ENCODE measurements around the gene SLC52A1.
A peak's percentile ranks its signal among the peaks of the same experiment; 100 is the strongest.
"Not testable (repeated sequence)": the region's sequence is repeated elsewhere in the genome, so short reads cannot be mapped to it uniquely, and the experiment has no call there.

The SLC52A1 gene

GRCh38 chr17:5035315-5035714 is at the start of gene SLC52A1:
Gene SLC52A1, minus strand, starts transcription at chr17:5035426. Its CDS starts 820 bp downstream, at chr17:5034606.
- no peak for DNase-seq

GRCh38 chr17:5080591-5080990 is 45.4 kb upstream of the SLC52A1 start:
- no peak for DNase-seq

DNA sequence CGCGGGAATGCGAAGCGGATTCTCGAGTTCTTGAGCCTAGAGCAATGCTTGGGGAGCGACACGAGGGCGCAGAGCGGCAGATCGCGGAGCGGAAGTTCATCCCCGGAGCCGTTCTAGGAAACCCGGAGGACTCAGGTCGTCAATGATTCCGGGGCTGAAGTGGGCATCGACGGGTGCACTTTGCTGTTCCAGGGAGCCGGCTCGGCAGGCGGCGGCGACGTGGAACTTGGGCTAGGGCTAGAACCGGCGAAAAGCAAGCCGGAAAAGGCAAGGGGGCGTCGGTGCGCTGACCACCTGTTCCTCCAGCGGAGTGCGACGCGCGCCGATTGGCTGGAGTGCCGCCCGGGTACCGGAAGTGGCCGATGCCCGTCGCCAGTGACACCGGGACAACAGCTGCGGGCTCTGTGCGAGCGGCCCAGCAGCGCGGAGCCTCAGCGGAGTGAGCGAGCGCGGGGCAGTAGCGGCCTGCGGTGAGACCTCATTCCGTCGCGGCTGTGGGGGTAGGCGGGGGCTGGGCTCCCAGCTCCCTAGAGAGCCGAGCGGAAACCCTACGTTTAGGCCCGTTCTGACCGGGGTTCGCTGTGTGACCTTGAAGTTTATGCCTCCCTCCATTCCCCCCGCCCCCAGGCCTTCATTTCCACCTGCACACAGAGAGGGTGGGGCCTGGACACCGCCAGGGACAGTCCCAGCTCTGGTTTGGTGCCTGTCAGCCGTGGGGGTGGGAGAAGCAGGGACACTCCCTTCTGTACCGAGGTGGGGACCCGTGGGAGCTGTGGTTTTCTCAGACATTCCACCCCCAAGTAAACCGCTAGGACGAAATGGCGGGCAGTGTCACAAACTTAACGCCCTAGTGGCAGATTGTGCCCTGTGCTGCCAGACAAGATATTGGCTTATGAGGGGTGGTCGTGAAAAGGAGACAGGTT is 43.1 kb upstream of the SLC52A1 start, which contains the start of gene ZFP3:
Gene ZFP3, plus strand, starts transcription at position 362 of the 923 bp plus-strand sequence. CDS start 13,038 bp downstream, outside the sequence.
- peak; percentile 78 for DNase-seq

DNA sequence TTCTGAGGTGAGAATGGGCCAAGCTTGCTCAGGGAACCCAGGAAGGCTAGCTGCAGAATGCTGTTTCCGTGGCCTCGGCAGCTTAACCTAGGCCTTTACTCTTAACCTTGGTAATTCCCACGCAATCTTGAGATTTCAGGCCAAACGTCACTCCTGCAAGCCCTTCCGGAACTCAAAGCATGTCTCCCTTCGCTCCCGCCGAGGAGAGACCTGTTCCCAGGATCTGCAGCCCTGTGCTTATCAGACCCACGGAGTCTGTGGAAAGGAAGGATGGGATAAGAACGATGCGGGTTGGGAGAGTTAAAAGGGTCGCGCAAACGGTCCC is 42.5 kb upstream of the SLC52A1 start:
- DNase-seq, result no peak

GRCh38 chr17:5077275-5077674 is 42.0 kb upstream of the SLC52A1 start:
- not testable (repeated sequence) for DNase-seq

DNA sequence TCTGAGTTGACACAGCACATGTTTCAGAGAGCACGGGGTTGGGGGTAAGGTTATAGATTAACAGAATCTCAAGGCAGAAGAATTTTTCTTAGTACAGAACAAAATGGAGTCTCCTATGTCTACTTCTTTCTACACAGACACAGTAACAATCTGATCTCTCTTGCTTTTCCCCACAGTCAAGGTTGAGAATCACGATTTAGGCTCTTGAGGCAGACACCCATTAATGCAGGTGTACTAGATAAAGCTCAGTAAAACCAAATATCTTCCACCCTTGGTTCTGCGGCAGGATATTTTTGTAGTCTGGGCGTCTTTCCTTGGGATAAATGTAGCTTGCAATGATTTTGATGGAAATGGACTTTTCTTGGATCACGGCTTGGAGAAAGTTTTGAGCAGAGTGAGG is 40.2 kb upstream of the SLC52A1 start:
- not testable (repeated sequence) for DNase-seq

- DNase-seq, result no peak
Measured at GRCh38 chr17:5069724-5070123, 34.5 kb upstream of the SLC52A1 start.

DNA sequence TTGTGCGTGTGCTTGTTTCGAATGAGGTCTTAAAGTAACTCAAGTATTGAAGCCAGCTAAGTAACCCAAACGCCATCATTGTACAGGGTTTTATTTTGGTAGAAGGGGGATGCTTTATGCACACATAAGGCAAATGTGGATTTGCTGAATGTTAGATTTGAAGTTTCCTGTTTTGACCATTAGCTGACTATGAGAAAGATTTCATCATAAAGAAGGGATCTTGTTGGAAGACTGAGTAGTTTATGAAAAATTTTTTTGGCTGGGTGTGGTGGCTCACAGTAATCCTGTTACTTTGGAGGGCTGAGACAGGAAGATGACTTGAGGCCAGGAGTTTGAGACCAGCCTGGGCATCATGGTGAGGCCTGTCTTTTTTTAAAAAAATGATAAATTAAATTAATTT is 33.0 kb upstream of the SLC52A1 start:
- DNase-seq, result no peak

DNA sequence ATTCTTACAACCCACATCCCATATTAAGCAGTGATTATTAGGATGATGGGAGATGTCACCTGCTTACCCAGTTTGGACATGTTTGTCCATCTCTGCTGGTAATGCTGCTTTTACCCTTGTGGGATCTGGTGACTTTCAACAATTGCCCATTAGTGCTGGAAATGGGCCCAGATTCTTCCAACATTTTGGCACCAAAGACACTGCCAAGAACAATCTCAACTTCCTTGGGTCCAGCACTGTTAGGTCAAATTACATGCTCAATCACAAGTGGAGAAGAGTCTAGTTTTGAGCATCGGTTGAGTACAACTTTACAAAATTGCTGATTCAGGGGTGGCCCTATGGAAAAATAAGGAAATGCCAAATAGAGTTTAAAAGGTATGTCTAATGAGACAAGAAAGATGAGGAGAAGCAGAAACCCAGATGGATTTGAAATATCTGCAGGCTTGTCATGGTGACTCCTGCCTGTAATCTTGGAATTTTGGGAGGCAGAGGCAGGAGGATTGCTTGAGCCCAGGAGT is 30.1 kb upstream of the SLC52A1 start:
- DNase-seq, result no peak

DNA sequence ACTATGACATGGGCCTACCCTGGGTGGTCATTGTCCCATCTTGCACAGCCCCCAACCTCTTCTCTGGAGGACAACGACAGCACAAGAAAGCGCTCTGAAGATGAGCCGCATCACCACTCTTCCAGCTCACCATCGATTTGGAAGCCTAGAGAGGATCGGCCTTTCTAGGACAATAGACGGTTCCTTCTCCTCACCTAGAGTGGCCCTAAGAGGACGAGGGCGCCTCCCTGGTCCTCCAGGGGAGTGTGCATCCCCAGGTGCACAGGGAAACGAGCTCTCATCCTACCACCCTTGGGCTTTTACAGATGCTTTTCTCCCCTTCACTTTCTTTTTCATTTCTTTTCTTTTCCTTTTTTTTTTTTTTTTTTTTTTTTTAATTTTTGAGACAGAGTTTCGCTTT is 20.3 kb upstream of the SLC52A1 start:
- no peak for DNase-seq

DNA sequence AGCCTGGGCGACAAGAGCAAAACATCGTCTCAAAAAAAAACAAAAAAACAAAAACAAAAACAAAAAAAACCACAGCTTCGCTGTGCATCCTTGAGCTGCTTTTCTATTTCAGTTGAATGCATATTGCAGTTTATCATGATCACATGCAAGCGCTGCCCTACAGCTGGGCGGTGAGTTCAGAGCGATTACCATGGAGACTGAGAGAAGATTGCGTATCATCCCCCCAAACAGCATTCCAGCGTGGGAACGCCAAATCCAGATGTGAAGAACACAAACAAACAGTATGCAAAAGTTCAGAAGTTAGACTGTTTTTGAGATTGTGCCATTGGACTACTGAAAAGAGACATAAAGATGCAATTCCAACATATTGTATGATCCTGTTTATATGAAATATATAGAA is 15.1 kb upstream of the SLC52A1 start:
- DNase-seq, result no peak

GRCh38 chr17:5049314-5049841 is 14.2 kb upstream of the SLC52A1 start:
- peak; percentile 68 for DNase-seq

- DNase-seq, result no peak
Measured at GRCh38 chr17:5047446-5047845, 12.2 kb upstream of the SLC52A1 start.

DNA sequence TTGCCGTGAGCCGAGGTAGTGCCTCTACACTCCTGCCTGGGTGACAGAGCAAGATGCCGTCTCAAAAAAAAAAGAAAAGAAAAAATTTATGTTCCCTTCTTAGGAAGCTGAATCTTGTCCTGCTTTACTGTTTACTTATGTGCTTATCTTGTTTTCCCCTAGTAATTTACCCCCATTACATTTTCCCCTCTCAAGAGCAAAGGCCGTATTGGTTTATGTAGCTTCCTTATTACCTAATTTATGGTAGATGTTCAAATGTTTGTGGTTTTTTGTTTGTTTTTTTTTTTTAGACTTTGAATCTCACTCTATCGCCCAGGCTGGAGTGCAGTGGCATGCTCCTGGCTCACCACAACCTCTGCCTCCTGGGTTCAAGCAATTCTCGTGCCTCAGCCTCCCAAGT is 10.3 kb upstream of the SLC52A1 start:
- DNase-seq, result no peak

GRCh38 chr17:5044630-5045029 is 9.4 kb upstream of the SLC52A1 start:
- no peak for DNase-seq

- DNase-seq, result no peak
Measured at GRCh38 chr17:5043524-5043923, 8.3 kb upstream of the SLC52A1 start.

GRCh38 chr17:5042157-5043022 is 7.2 kb upstream of the SLC52A1 start:
- DNase-seq, result peak; percentile 38

DNA sequence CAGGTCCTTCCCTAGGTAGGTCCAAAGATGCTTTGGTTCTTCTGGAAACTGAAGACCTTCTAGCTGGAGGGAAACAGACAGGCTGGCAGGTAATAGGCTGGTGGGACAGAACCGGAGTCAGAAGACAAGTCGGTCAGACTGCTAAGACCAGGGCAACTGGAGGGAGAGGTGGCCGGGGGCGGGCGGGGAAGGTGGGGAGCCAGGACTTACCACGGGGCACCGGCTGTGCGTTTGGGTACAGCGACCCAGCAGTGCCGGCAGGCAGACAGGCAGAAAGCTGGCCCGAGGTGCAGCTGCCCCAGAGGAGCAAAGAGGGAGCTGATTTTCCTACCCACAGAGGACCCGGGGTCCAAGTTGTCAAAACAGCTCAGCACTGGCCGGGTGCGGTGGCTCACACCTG is 575 bp downstream of the SLC52A1 start:
- DNase-seq, result no peak

DNA sequence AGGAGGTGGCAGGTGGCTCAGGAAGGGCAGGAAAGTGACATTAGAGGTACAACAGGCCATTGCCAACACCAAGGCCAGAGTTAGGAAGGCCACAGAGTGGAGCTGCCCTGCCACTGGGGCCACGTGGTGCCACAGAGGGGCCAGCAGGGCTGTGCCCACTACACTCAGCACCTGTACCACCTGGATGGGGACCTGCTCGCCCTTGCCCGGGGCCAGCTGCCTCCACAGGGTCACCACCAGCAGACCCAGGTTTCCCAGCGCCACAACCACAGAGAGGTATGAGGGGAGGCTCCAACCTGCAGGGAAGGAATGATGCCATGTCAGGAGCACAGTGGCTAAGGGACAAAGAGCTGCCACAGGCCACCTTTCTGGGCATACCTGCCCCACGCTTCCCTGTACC is 1.2 kb downstream of the SLC52A1 start:
- DNase-seq, result no peak

GRCh38 chr17:5033352-5034015 is 1.7 kb downstream of the SLC52A1 start:
- DNase-seq, result no peak

- DNase-seq, result no peak
Measured at GRCh38 chr17:5032865-5033264, 2.4 kb downstream of the SLC52A1 start.

DNA sequence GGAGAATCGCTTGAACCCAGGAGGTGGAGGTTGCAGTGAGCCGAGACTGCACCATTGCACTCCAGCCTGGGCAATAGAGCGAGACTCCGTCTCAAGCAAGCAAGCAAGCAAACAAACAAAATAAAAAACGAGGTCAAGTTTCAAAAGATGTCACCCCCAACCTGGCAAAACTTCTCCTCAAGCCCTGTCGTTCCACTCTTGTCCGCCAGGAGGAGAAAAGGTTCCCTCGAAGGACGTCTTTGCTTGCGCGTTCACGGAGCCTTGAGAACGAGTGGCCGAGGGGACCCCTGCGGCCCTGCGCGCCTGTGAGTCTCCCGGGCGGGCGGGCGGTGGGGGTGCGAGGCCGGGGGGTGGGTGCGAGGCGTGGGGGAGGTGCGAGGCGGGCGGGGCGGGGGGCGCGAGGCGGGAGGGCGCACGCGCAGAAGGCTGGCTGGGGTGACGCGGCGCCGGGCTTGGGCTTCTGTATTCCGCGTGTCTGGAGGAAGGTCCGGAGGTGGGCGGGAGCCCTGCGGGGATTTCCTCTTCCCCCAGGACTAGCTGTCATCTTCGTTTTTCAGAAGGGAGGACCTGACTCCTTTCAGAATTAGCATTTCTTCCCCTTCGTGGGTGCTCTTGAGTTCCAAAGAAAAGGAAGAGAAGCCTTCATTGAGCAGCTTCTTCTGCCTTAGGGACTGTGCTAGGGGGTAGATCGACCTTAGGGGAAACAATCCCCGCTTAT is 3.7 kb downstream of the SLC52A1 start:
- DNase-seq, result peak; percentile 82
